Measurements from ENCODE around the gene IGHMBP2.

The IGHMBP2 gene

GRCh38 chr11:68890490-68891231 is 13.0 kb upstream of the IGHMBP2 start:
- peak; percentile 93 for DNase-seq

- no peak for DNase-seq
Observed at GRCh38 chr11:68891351-68891948, 12.2 kb upstream of the IGHMBP2 start.

GRCh38 chr11:68892576-68892975 is 11.1 kb upstream of the IGHMBP2 start:
- no peak for DNase-seq

GRCh38 chr11:68893282-68893681 is 10.4 kb upstream of the IGHMBP2 start:
- no peak for DNase-seq

GRCh38 chr11:68896171-68896959 is 7.3 kb upstream of the IGHMBP2 start:
- no peak for DNase-seq

GRCh38 chr11:68897441-68897840 is 6.2 kb upstream of the IGHMBP2 start:
- DNase-seq = no peak

GRCh38 chr11:68900835-68901381 is 2.8 kb upstream of the IGHMBP2 start:
- DNase-seq = no peak

GRCh38 chr11:68904248-68904847 is 657 bp downstream of the IGHMBP2 start:
- peak; percentile 5 for DNase-seq

GRCh38 chr11:68905421-68906360 is 2.0 kb downstream of the IGHMBP2 start:
- no peak for DNase-seq

GRCh38 chr11:68908273-68908672 is 4.6 kb downstream of the IGHMBP2 start:
- DNase-seq = no peak

GRCh38 chr11:68910965-68911364 is 7.3 kb downstream of the IGHMBP2 start:
- no peak for DNase-seq

GRCh38 chr11:68911731-68912130 is 8.0 kb downstream of the IGHMBP2 start:
- no peak for DNase-seq

- no peak for DNase-seq
Observed at GRCh38 chr11:68912254-68912653, 8.6 kb downstream of the IGHMBP2 start.

GRCh38 chr11:68913188-68913587 is 9.5 kb downstream of the IGHMBP2 start:
- DNase-seq = no peak

- no peak for DNase-seq
Observed at GRCh38 chr11:68914761-68915160, 11.1 kb downstream of the IGHMBP2 start.

- no peak for DNase-seq
Observed at GRCh38 chr11:68916439-68916838, 12.7 kb downstream of the IGHMBP2 start.

- no peak for DNase-seq
Observed at GRCh38 chr11:68923614-68924013, 19.9 kb downstream of the IGHMBP2 start.

- no peak for DNase-seq
Observed at GRCh38 chr11:68924073-68924925, 20.6 kb downstream of the IGHMBP2 start.

- no peak for DNase-seq
Observed at GRCh38 chr11:68925611-68926010, 21.9 kb downstream of the IGHMBP2 start.

- no peak for DNase-seq
Observed at GRCh38 chr11:68927280-68928135, 23.8 kb downstream of the IGHMBP2 start.

Measured in fibroblast of skin of abdomen (primary cell).